HG03135 (cell line): Measurements from ENCODE around the gene DRICH1.
"Not testable (repeated sequence)": the region's sequence is repeated elsewhere in the genome, so short reads cannot be mapped to it uniquely, and the experiment has no call there.

Source experiments
- ATAC-seq: cut with Tn5 transposase; IDR thresholded peaks from one replicate; pipeline ENCODE4 v1.9.1; 2021; ENCODE audit warnings: mild to moderate bottlenecking, moderate library complexity; ENCODE audit not compliant: unreplicated experiment

DRICH1 gene

GRCh38 chr22:23632178-23632577 lies at the start of gene DRICH1:
Gene DRICH1, minus strand, starts transcription at chr22:23632321. Its CDS starts 298 bp downstream, at chr22:23632023.
- ATAC-seq = no peak

GRCh38 chr22:23681026-23681809 lies 49.1 kb upstream of the DRICH1 start:
- no peak for ATAC-seq

GRCh38 chr22:23678133-23678532 lies 46.0 kb upstream of the DRICH1 start:
- no peak for ATAC-seq

- ATAC-seq = no peak
Observed at GRCh38 chr22:23677701-23677995, 45.5 kb upstream of the DRICH1 start.

DNA sequence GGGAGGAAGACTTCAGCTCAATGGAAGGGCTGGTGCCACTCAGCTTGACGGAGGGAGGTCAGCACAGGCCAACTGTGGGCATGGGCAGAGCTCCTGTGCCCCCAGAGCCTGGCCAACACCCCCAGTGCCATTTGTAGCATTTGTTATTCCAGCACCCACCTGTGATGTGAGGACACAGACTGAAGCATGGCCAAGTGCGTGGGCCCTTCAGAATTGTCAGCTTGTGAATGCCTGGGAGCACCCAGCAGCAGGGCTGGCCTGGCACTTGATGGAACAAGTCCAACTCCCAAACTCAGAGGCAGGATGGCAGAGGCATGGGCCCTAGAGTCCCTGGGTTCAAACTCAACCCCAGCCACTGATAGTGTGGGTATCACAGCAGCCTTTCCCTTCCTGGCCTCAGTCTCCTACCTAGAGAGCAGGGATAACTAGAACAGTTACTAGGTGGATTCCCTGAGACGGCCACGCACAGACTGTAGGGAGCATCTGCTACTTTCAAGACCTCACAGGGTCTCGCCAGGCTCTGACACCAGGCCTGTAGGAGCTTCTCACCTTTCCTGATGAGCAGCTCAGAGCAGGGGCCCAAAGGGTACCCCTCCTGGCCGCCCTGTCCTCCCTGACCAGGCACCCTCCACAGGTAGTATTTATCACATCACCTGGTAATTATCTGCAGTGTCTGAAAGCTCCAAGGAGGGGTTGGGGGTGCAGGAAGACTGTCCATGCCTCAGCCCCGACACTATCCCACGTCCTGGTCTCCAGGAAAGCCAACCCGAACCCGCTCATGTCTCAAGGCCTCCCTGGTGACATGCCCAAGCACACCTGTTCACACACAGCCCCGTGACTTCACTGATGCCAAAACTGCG lies 45.0 kb upstream of the DRICH1 start:
- not testable (repeated sequence) for ATAC-seq

DNA sequence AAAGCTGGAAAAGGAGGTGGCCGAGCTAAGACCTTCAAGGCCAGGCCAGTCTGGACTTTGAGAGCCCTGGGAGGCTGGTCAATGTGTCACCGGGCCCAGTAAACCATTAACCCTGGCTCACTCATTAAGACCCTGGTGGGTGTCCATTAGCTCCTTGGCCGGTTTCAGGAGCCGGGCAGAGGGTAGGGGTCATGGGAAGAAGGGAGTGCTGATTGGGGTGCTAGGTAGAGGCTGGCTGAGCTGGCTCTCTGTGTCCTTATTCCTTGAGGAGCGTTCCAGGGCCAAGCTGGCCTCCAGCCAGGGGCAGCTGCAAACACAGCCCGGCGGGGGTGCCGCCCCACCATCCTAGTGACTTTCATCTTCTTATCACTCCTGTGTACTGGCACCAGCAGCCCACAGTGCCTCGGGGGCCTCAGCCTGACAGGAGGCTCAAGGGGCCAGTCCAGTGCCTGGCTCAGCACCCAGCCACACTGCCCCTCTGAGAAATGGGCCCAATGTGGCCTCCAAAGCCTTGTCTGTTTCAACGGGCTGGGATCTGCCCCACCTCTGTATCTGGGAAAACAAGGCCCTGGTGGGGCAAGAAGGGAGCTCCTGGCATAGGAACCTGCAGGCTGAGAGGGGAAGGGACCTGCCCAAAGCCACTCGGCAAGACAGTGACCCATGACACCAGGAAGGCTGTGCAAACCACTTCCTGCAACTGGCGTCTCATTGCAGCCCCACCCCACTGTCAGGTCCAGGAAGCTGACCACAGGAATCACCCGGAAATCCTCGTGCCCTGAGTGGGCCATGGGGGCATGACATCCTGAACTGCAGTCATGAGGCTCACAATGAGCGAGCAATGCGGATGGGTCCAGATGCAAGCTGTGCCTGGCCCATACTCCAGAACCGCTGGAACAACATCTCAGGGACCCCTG lies 43.6 kb upstream of the DRICH1 start:
- no peak for ATAC-seq

- not testable (repeated sequence) for ATAC-seq
Observed at GRCh38 chr22:23674886-23675501, 42.9 kb upstream of the DRICH1 start.

- no peak for ATAC-seq
Observed at GRCh38 chr22:23673826-23674690, 41.9 kb upstream of the DRICH1 start.

DNA sequence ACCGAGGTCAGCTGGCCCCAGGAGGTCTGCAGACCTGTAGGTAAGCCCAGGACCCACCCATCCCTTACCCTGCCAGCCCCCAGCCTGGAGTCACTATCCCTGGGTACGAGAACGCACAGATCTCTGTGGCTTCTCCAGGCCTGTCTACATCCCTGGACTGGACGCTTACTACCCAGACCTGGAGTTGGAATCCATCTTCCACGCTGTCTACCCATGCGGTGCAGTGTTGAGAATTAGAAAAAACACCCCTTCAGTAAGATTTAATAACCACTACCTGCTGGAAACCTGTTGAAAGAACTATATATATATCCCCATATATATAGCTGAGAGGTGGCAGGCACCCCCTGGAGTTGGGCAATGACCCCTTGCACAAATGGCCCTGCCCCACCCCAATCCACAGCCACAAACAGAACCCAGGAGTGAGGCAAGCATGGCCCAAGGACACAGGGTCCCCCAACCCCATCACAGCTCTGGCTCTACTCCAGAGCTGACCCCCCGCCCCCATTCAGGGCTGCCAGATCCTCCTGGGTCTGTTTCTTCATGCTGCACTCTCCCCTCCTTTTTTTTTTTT lies 41.0 kb upstream of the DRICH1 start:
- no peak for ATAC-seq

- ATAC-seq = not testable (repeated sequence)
Observed at GRCh38 chr22:23672307-23673049, 40.4 kb upstream of the DRICH1 start.

DNA sequence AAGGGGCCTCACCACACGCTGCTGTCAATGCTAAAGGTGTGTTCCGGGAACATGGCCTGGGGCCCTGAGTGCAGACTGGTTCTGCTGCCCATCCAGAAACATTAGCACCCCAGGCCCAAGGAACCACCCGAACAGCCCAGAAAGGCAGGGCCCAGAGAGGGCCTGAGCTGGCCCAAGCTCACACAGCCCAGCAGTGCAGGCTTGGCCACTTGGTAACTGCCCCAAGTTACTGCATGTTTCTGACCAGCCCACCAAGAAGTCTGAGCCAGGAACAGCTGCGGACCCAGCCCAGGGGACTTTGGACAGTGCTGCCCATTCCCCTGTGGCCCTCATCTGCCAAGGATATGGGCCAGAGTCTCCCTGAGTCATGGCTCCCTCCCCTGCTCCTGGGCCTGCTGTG lies 39.3 kb upstream of the DRICH1 start:
- ATAC-seq = not testable (repeated sequence)

GRCh38 chr22:23670378-23671295 lies 38.5 kb upstream of the DRICH1 start:
- no peak for ATAC-seq

DNA sequence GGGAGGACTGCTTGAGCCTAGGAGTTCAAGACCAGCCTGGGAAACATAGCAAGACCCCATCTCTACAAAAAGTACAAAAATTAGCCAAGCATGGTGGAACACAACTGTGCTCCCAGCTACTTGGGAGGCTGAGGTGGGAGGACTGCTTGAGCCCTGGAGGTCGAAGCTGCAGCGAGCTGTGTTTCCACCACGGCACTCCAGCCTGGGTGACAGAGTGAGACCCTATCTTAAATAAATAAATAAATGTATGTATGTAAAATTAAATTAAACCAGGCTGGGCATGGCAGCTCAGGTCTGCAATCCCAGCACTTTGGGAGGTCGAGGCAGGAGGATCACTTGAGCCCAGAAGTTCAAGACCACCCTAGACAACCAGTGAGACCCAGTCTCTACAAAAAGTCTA lies 28.3 kb upstream of the DRICH1 start:
- ATAC-seq = not testable (repeated sequence)

DNA sequence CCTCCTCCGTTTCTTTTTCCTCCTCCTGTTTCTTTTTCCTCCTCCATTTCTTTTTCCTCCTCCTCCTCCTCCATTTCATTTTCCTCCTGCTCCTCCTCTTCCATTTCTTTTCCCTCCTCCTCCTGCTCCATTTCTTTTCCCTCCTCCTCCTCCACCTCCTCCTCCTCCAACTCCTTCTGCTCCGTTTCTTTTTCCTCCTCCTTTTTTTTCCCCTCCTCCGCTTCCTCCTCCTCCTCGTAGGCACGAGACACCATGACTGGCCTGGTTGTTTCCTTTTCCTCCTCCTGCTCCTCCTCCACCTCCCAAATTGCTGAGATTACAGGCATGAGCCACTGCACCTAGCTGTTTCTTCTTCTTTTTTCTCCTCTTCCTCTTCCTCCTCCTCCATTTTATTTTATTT lies 25.6 kb upstream of the DRICH1 start:
- no peak for ATAC-seq

DNA sequence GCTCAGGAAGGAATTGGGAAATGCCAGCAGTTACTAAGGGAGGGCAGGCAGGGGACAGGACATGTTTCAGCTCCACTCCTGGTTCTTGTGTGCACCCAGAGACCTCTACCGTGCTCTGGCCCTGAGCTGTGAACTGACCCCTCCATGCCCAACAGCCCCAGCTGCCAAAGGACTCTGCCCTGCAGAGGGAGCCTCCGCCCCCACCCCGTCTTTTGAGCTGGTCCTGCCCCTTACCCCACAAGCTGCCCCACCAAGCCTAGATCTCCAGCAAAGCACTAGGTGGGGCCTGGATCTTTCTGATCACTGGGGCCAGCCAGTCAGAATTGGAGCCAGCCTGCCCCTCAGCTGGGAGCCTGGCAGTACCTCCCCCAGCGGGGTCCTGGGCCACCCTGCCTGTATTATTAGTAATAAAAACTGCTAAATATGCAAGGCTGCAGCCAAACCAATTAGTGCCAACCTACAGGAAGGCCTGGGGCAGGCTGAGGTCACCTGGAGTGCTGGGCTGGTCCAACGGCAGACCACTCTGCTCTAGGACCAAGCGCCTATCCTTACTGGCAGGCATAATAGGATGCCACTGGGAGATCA lies 23.9 kb upstream of the DRICH1 start:
- ATAC-seq = no peak

GRCh38 chr22:23652711-23653110 lies 20.6 kb upstream of the DRICH1 start:
- ATAC-seq = no peak

DNA sequence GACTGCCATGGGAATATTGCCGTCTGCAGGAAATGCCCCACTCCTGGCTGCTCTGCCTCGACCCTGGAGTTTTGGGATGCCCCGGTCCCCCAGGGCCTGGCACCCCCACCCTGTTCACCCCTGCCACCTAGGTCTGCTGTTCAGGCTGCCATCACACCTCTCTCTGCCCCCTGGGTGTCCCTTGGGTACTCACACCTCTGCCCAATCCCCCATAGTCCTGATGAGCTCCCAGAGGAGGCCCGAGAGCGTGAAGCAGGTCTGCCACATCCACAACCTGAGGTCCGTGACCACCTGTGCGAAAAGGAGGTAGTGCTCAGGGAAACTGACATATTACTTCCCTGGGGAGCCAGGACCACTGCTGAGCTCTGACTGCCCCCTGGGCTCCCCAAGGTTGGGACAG lies 20.2 kb upstream of the DRICH1 start:
- no peak for ATAC-seq
